ENCODE results near the gene PDZRN4. TPM values are rescaled to one million over a fixed set of nuclear protein-coding genes. Genes with fewer than 3 reads are reported as not detected.

PDZRN4 gene
- polyA plus RNA-seq, 3 donors = 5.0 to 7.6 (median 7.2) TPM

- DNase-seq (ENCODE audit: extremely low read depth in 1 of 11, low read depth in 9 of 11, low spot score in 4 of 11) = no peak
Observed at GRCh38 chr12:41327096-41327895, 139.2 kb downstream of the PDZRN4 start.

- DNase-seq (ENCODE audit: extremely low read depth in 1 of 11, low read depth in 9 of 11, low spot score in 4 of 11) = no peak
Observed at GRCh38 chr12:41333974-41334373, 145.9 kb downstream of the PDZRN4 start.

DNA sequence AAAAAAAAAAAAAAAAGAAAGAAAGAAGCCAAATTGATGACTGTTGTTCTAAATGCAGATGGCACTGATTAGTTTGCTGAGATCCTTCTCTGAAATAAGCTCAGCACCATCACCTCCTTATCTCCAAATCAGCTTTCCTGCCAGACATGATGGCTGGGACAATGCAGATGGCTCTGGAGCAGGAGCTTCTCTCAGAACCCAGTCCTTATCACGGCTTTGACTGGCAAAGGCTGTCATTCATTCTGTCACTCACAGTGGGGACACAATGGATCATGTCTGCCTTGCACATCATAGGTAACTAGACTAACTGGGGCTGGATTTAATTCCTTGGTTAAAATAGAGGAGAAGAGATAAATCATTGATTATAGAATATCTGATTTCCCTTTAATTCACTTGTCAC is 146.3 kb downstream of the PDZRN4 start:
- DNase-seq (ENCODE audit: extremely low read depth in 1 of 11, low read depth in 9 of 11, low spot score in 4 of 11) = no peak

DNA sequence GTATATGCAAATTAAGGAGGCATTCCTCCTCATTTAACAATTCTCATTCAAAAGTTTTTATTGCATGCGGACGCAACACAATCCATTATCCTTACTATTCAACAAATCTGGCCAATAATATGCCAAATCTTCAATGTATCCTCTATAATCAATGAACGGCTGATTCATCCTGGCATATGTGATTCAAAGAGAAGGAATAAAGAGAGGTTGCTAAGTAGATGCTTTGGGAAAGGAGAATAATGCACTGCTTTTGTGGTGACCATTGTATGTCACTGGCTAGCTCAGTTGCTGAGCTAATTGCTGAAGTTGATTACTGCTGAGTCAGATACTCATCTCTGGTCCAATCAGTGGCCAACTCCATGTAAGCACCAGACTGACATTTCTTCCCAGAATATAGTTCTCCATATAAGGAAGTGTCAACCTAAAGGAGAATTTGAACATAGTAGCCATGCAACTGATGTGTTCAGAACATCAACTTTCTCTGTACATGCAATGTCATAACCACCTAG is 148.0 kb downstream of the PDZRN4 start:
- DNase-seq (ENCODE audit: extremely low read depth in 1 of 11, low read depth in 9 of 11, low spot score in 4 of 11) = no peak

DNA sequence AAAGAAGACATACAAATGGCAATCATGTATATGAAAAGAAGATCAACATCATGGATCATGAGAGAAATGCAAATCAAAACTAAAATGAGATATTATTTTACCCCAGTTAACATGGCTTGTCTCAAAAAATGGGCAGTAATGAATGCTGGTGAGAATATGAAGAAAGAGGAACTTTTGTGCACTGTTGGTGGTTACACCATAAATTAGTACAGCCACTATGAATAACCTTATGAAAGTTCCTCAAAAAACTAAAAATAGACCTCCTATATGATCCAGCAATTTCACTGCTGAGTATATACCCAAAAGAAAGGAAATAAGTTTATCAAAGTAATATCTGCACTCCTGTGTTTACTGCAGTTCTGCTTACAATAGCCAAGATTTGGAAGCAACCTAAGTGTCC is 151.7 kb downstream of the PDZRN4 start:
- DNase-seq (ENCODE audit: extremely low read depth in 1 of 11, low read depth in 9 of 11, low spot score in 4 of 11) = no peak

GRCh38 chr12:41344776-41345470 is 156.8 kb downstream of the PDZRN4 start:
- DNase-seq (ENCODE audit: extremely low read depth in 1 of 11, low read depth in 9 of 11, low spot score in 4 of 11) = no peak

DNA sequence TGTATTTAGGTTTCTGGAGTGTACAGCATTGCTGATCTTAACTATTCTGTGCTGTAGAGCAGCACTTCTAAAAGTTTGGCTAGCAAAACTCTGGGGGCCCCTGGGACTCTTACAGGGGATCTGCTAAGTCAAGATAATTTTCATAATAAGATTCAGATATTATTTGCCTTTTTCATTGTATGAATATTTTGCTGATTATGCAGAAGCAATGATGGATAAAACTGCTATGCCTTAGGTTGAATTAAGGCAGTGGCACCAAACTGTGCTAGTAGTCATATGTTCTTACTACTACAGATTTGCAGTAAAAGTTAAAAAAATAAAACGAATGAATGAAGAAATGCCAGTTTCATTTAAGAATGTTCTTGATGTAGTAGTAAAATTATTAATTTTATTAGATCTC is 160.1 kb downstream of the PDZRN4 start:
- DNase-seq (ENCODE audit: extremely low read depth in 1 of 11, low read depth in 9 of 11, low spot score in 4 of 11) = no peak

DNA sequence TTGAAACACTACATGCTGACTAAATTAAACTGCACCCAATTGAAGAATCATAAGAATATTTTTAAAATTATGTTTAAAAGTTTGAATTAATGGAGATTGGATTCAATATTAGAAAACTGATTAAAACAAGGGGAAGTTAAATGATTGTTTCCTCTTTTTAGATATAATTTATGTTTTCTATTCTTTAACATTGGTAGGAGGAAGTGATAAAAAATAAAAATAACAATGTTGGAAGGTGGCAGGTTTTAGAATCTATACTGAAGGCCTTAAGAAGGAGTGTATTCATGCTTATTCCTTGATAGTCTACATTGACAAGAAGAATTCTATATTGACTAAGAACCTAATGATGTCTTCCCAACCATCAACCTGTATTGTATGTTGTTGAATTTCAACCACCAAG is 168.1 kb downstream of the PDZRN4 start:
- no peak for DNase-seq (ENCODE audit: extremely low read depth in 1 of 11, low read depth in 9 of 11, low spot score in 4 of 11)

DNA sequence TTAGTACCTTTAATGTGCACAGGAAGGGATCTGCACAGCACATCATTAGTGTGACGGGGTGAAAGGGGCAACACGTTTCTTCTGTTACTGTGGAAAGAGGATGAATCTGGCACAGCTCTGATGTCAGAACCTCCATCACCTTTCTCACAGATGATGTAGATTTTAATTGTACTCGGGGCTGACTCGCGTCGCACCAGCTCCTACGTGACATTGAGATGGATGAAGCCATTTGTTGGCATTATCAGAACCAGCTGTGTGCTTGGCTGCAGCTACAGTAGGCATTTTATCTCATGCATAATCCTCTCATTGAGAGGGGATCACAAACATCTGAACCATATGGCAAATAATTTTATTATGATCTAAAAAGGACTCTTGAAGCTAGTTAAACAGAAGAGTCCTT is 173.6 kb downstream of the PDZRN4 start:
- DNase-seq (ENCODE audit: extremely low read depth in 1 of 11, low read depth in 9 of 11, low spot score in 4 of 11) = peak in 3 of 11 donors; percentile 12 to 38 (median 29)

GRCh38 chr12:41362510-41362909 is 174.4 kb downstream of the PDZRN4 start:
- DNase-seq (ENCODE audit: extremely low read depth in 1 of 11, low read depth in 9 of 11, low spot score in 4 of 11) = peak in 5 of 11 donors; percentile 19 to 43 (median 26)

- DNase-seq (ENCODE audit: extremely low read depth in 1 of 11, low read depth in 9 of 11, low spot score in 4 of 11) = no peak
Observed at GRCh38 chr12:41362931-41363330, 174.8 kb downstream of the PDZRN4 start.

DNA sequence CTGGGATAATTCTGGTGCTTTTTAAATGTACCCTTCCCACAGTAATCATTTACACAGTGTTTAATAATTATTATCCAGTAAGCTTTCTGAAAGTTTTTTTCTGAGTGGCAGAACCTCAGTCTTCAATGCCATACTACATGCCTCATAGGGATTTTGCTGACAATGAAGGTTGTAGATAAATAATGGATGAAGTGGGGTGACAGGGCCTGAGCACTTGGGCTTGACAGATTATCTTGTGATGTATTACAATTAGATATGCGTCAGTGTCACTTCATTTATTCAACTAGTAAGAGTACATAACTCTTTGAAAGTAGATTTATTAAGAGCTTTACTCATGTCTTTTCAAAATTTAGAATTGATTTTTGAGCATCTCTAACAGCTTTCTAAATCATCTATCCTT is 176.1 kb downstream of the PDZRN4 start:
- no peak for DNase-seq (ENCODE audit: extremely low read depth in 1 of 11, low read depth in 9 of 11, low spot score in 4 of 11)

DNA sequence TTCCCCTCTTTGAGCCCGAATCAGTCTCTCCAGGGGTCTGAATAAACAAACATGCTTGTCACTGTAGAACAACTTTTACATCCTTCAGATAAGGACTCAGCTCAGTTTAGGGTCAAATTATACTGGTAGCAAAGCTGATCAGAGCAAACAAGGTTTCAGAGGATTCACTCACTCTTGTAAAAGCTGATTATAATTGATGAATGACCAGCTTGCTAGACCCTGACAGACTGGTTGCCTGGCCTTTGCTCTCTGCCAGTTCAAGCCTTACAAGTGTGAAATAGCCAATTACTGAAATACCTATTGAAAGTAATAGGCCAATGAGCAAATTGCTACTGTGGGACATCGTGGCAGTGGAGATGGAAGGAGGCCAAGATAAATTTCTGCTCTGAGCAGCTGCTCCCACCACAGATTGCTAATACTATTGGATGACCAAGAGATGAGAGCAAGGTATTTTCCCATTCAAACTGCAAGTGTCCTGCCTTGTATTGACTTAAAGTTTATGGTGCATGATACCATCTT is 177.6 kb downstream of the PDZRN4 start:
- DNase-seq (ENCODE audit: extremely low read depth in 1 of 11, low read depth in 9 of 11, low spot score in 4 of 11) = peak in 7 of 11 donors; percentile 8 to 37 (median 23)

DNA sequence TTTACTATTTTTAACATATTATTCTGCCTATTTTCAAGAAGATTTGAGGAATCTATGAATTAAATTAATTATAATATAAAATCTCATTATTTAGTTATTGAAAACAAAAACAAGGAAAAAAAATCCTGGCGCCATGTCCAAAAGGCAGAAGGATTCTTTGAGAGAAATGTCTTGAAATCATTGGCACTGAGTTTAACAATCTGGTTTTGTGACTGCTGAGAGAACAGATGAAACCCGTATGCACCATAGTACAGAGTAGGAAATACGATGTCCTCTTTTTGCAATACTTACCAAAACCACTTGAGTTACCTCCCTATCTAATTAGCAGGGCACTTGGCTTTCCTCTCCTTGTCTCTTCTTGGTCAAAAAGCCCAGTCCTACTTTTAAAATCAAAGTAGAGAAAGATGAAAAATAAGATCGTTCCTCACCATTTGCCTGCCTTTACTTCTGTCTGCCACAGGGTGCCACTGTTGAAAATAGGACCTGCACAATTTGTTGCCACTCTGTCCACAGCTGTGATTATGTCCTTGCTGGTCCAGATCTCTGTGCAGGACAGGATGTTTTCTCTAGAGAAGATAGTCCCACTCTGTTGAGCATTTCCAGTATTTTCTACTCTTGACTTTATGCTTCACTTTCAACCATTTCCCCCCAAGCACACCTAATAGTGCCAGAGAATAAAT is 179.7 kb downstream of the PDZRN4 start:
- DNase-seq (ENCODE audit: extremely low read depth in 1 of 11, low read depth in 9 of 11, low spot score in 4 of 11) = no peak

DNA sequence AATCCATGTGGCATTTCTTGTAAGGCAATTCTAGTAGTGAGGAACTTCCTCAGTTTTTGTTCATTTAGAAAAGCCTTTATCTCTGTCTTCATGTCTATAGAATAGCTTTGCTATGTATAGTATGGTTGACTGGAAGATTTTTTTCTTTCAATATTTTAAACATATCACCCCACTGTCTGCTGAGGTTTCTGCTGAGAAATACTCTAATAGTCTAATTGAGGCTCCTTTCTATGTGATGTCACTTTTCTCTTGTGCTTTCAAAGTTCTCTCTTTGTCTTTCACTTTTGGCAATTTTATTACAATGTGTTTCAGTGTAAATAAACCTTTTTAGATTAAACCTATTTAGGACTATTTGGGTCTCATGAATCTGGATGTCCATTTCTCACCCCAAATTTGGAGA is 192.8 kb downstream of the PDZRN4 start:
- DNase-seq (ENCODE audit: extremely low read depth in 1 of 11, low read depth in 9 of 11, low spot score in 4 of 11) = no peak

DNA sequence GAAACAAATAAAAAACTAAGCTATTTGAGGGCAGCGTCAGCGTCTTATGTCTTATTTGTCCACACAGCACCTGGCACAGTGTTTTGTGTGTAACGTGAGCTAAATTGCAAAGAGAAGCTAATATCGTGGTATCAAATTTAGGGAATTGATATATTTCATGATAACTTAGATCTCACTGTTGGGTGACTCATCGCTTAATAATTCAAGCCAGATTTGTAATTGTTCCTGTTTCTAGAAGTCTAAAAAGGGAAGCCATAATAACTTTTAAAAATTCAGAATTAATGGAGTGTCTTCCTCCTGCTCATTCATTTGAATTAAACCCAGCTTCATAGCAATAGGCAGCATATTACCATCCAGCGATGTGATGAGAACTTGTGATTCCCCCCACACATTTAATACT is 214.7 kb downstream of the PDZRN4 start:
- DNase-seq (ENCODE audit: extremely low read depth in 1 of 11, low read depth in 9 of 11, low spot score in 4 of 11) = no peak

- no peak for DNase-seq (ENCODE audit: extremely low read depth in 1 of 11, low read depth in 9 of 11, low spot score in 4 of 11)
Observed at GRCh38 chr12:41407232-41407799, 219.2 kb downstream of the PDZRN4 start.

DNA sequence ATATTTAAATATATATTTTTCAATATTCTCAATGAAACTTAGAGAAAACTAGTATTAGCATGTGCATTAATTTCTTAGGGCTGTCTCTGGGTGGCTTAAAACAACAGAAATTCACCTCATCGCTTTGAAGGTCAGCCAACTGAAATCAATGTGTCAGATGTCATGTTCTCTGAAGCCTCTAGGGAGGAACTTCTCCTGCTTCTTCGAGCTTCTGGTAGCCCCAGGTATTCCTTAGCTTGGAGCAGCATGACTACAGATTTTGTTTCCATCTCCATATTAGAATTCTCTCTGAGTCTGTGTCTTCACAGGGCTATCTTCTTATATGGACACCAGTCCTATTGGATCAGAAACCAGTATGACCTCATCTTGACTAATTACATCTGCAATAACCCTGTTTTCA is 221.5 kb downstream of the PDZRN4 start:
- DNase-seq (ENCODE audit: extremely low read depth in 1 of 11, low read depth in 9 of 11, low spot score in 4 of 11) = no peak

DNA sequence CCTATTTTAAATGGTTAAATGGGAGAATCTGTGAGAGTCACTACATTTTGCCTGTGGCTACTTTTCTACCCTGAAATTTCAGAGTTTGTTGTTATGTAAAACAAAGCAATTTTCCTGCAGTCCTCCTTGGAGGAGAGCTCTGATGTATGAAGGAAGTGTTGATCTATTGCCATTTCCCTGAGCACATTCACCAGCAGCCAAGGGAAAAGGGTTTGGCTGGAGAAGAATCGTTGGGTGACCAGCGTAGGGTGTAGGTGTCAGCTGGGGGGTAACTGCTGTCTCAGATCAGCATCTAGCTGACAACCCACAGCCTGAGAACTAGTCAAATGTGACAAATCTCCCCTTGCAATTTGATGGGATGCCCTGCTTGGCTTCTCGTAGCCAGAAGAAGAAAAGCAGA is 230.5 kb downstream of the PDZRN4 start:
- no peak for DNase-seq (ENCODE audit: extremely low read depth in 1 of 11, low read depth in 9 of 11, low spot score in 4 of 11)

All from renal cortex interstitium (tissue), 11 donors.